NT2/D1 (cell line): ENCODE data around the gene ZBTB32.

ENCODE experiments used
- YY1 ChIP-seq: IDR thresholded peaks from 2 replicates; pipeline ENCODE4 v1.6.1; 2011; ENCODE audit not compliant: insufficient read length, insufficient read depth
- ZNF274 ChIP-seq: IDR thresholded peaks from 2 replicates; pipeline ENCODE4 v1.6.1; 2011; ENCODE audit warnings: mild to moderate bottlenecking, low read depth, low read length

DNA sequence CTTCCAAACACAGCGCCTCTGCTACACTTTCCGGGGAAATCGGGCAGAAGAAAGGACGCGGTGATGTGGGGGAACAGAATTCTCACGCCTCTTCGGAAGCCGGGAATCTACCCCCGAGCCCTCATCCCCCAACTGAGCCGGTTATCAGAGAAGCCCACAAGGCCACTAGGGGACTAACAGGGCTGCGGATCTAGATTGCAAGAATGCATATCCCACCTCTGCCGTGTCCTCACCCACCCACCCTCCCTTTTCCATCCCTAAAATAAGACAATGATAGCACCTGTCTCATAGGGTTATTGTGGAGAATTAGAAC, 36.8 kb downstream of the ZBTB32 start:
- no peak for TF ChIP-seq ZNF274
- no peak for TF ChIP-seq YY1
